ENCODE results near the gene ZNF584. TPM values are rescaled to one million over a fixed set of nuclear protein-coding genes. Genes with fewer than 3 reads are reported as not detected.

The ZNF584 gene
- total RNA-seq, 2 donors from 2014 or later, result 8.4 to 18.5 TPM

GRCh38 chr19:58394821-58395219, 13.6 kb upstream of the ZNF584 start:
- Mint-ChIP-seq H3K4me3 (no peak overlapping the region), H3K4me1 (ENCODE audit: low read depth in 2 of 2) (peaks cover 6 to 16% of the 10 kb centered on the region in 2 donors), H3K9me3 (no peaks in the 10 kb centered on the region), H3K36me3 (peaks cover 14% of the 10 kb centered on the region), H3K27me3 (peaks cover 0 to 2% of the 10 kb centered on the region in 2 donors), H3K27ac (no peak overlapping the region)
- no peak for ATAC-seq
- peak; percentile 28 for DNase-seq (ENCODE audit: low spot score)

- no peaks in the 10 kb centered on the region for H3K9me3 Mint-ChIP-seq
- DNase-seq (ENCODE audit: low spot score) (peak; percentile 37), ATAC-seq (peak in 1 of 2 donors; percentile 17)
- no peak within 1 kb of the TSS for H3K4me3 Mint-ChIP-seq
- peaks cover 0 to 2% of the 10 kb centered on the region in 2 donors for H3K27me3 Mint-ChIP-seq
- H3K4me1 Mint-ChIP-seq (ENCODE audit: low read depth in 2 of 2), result peaks cover 6 to 17% of the 10 kb centered on the region in 2 donors
- peaks cover 14% of the 10 kb centered on the region for H3K36me3 Mint-ChIP-seq
- H3K27ac Mint-ChIP-seq, result no peak within 1 kb of the TSS
These were observed 13.1 kb upstream of the ZNF584 start, which contains the start of gene RNF225 for GRCh38 chr19:58395220-58395978. Gene RNF225, plus strand, starts transcription at chr19:58395656. Its CDS starts 434 bp downstream, at chr19:58396090.

GRCh38 chr19:58395979-58396627, 12.3 kb upstream of the ZNF584 start:
- Mint-ChIP-seq H3K27me3 (peaks cover 0 to 2% of the 10 kb centered on the region in 2 donors), H3K4me1 (ENCODE audit: low read depth in 2 of 2) (peaks cover 8 to 19% of the 10 kb centered on the region in 2 donors), H3K9me3 (no peaks in the 10 kb centered on the region), H3K27ac (no peak overlapping the region), H3K36me3 (peaks cover 14% of the 10 kb centered on the region), H3K4me3 (no peak overlapping the region)
- no peak for ATAC-seq
- DNase-seq (ENCODE audit: low spot score), result peak; percentile 55

GRCh38 chr19:58396691-58397532, 11.5 kb upstream of the ZNF584 start:
- DNase-seq (ENCODE audit: low spot score), result peak; percentile 56
- Mint-ChIP-seq H3K27me3 (peaks cover 0 to 2% of the 10 kb centered on the region in 2 donors), H3K36me3 (peaks cover 14% of the 10 kb centered on the region), H3K9me3 (no peaks in the 10 kb centered on the region), H3K4me1 (ENCODE audit: low read depth in 2 of 2) (peaks cover 12 to 23% of the 10 kb centered on the region in 2 donors), H3K4me3 (no peak overlapping the region), H3K27ac (no peak overlapping the region)
- ATAC-seq, result no peak

- no peaks in the 10 kb centered on the region for H3K9me3 Mint-ChIP-seq
- no peak overlapping the region for H3K4me3 Mint-ChIP-seq
- H3K27me3 Mint-ChIP-seq, result peaks cover 0 to 2% of the 10 kb centered on the region in 2 donors
- no peak for ATAC-seq
- peak; percentile 49 for DNase-seq (ENCODE audit: low spot score)
- H3K4me1 Mint-ChIP-seq (ENCODE audit: low read depth in 2 of 2), result peaks cover 12 to 23% of the 10 kb centered on the region in 2 donors
- H3K36me3 Mint-ChIP-seq, result peaks cover 14% of the 10 kb centered on the region
- H3K27ac Mint-ChIP-seq, result no peak overlapping the region
These were observed 10.9 kb upstream of the ZNF584 start for GRCh38 chr19:58397533-58398037.

GRCh38 chr19:58398087-58398486, 10.4 kb upstream of the ZNF584 start:
- DNase-seq (ENCODE audit: low spot score), result peak; percentile 37

GRCh38 chr19:58398545-58398944, 9.9 kb upstream of the ZNF584 start:
- DNase-seq (ENCODE audit: low spot score), result peak; percentile 56
- no peak for ATAC-seq
- no peak overlapping the region for H3K27ac Mint-ChIP-seq
- no peak overlapping the region for H3K4me3 Mint-ChIP-seq
- peaks cover 11% of the 10 kb centered on the region for H3K36me3 Mint-ChIP-seq
- peaks cover 12 to 18% of the 10 kb centered on the region in 2 donors for H3K4me1 Mint-ChIP-seq (ENCODE audit: low read depth in 2 of 2)
- H3K27me3 Mint-ChIP-seq, result peaks cover 0 to 2% of the 10 kb centered on the region in 2 donors
- H3K9me3 Mint-ChIP-seq, result no peaks in the 10 kb centered on the region

More at GRCh38 chr19:58398087-58398486, 10.4 kb upstream of the ZNF584 start:
- H3K4me3 Mint-ChIP-seq, result no peak overlapping the region
- peaks cover 12 to 20% of the 10 kb centered on the region in 2 donors for H3K4me1 Mint-ChIP-seq (ENCODE audit: low read depth in 2 of 2)
- peaks cover 0 to 2% of the 10 kb centered on the region in 2 donors for H3K27me3 Mint-ChIP-seq
- peaks cover 14% of the 10 kb centered on the region for H3K36me3 Mint-ChIP-seq
- ATAC-seq, result no peak
- H3K27ac Mint-ChIP-seq, result no peak overlapping the region
- no peaks in the 10 kb centered on the region for H3K9me3 Mint-ChIP-seq

- Mint-ChIP-seq H3K36me3 (no peaks in the 10 kb centered on the region), H3K4me3 (peak overlapping the region; percentile 4), H3K4me1 (ENCODE audit: low read depth in 2 of 2) (peaks cover 12% of the 10 kb centered on the region in 2 donors), H3K27ac (no peak overlapping the region), H3K9me3 (no peaks in the 10 kb centered on the region), H3K27me3 (peaks cover 0 to 2% of the 10 kb centered on the region in 2 donors)
- no peak for ATAC-seq
- peak; percentile 56 for DNase-seq (ENCODE audit: low spot score)
These were observed 8.5 kb upstream of the ZNF584 start for GRCh38 chr19:58399903-58400302.

GRCh38 chr19:58400316-58400915, 8.0 kb upstream of the ZNF584 start:
- peaks cover 12% of the 10 kb centered on the region in 2 donors for H3K4me1 Mint-ChIP-seq (ENCODE audit: low read depth in 2 of 2)
- DNase-seq (ENCODE audit: low spot score) (peak; percentile 63), ATAC-seq (no peak)
- peak overlapping the region; percentile 94 for H3K4me3 Mint-ChIP-seq
- H3K27me3 Mint-ChIP-seq, result peaks cover 0 to 2% of the 10 kb centered on the region in 2 donors
- peak overlapping the region; percentile 64 to 85 for H3K27ac Mint-ChIP-seq
- H3K36me3 Mint-ChIP-seq, result no peaks in the 10 kb centered on the region
- no peaks in the 10 kb centered on the region for H3K9me3 Mint-ChIP-seq

GRCh38 chr19:58400916-58401839, 7.3 kb upstream of the ZNF584 start:
- Mint-ChIP-seq H3K4me1 (ENCODE audit: low read depth in 2 of 2) (peaks cover 12% of the 10 kb centered on the region in 2 donors), H3K9me3 (no peaks in the 10 kb centered on the region), H3K4me3 (peak overlapping the region; percentile 94), H3K36me3 (no peaks in the 10 kb centered on the region), H3K27ac (peak overlapping the region; percentile 64 to 85), H3K27me3 (peaks cover 0 to 2% of the 10 kb centered on the region in 2 donors)
- ATAC-seq (peak; percentile 98 to 99), DNase-seq (ENCODE audit: low spot score) (peak; percentile 99)

GRCh38 chr19:58401840-58402421, 6.5 kb upstream of the ZNF584 start:
- H3K27me3 Mint-ChIP-seq, result peaks cover 0 to 2% of the 10 kb centered on the region in 2 donors
- DNase-seq (ENCODE audit: low spot score) (peak; percentile 50), ATAC-seq (no peak)
- peak overlapping the region in 1 of 2 donors; percentile 85 for H3K27ac Mint-ChIP-seq
- H3K36me3 Mint-ChIP-seq, result no peaks in the 10 kb centered on the region
- H3K9me3 Mint-ChIP-seq, result no peaks in the 10 kb centered on the region
- no peak overlapping the region for H3K4me3 Mint-ChIP-seq
- peaks cover 17 to 19% of the 10 kb centered on the region in 2 donors for H3K4me1 Mint-ChIP-seq (ENCODE audit: low read depth in 2 of 2)

All from natural killer cell treated with Interleukin-12 subunit alpha and Interleukin-12 subunit beta and Interleukin-15 and Interleukin-18, amount 100 ng/mL, for 72 hours (primary cell).